Right atrium auricular region (tissue), 2 donors: ENCODE results near the gene PHF3. TPM values are rescaled to one million over a fixed set of nuclear protein-coding genes. Genes with fewer than 3 reads are reported as not detected.

Experiments
- DNase-seq: peaks from one replicate; pipeline ENCODE4 v3.0.0-alpha.2; 2019; ENCODE audit warnings: low spot score
- H3K27ac ChIP-seq, 2 donors: fragments of 200-600 bp; sonication (generic); 1 replicate in 1 of 2; 2 replicates in 1 of 2; pipeline ENCODE4 v1.5.1; 2016 to 2019
- H3K27me3 ChIP-seq, 2 donors: fragments of 200-600 bp; sonication (generic); one replicate each; pipeline versions ENCODE4 v1.5.1 to v1.6.0; 2017 to 2019
- H3K36me3 ChIP-seq: fragments of 200-600 bp; sonication (generic); one replicate; pipeline ENCODE4 v1.5.1; 2016
- H3K4me1 ChIP-seq, 2 donors: fragments of 200-600 bp; sonication (generic); one replicate each; pipeline versions ENCODE4 v1.5.1 to v1.6.0; 2017 to 2019
- H3K4me3 ChIP-seq, 2 donors: fragments of 200-600 bp; sonication (generic); 1 replicate in 1 of 2; 2 replicates in 1 of 2; pipeline ENCODE4 v1.5.1; 2017 to 2019; ENCODE audit warnings: mild to moderate bottlenecking in 1 of 2, moderate library complexity in 1 of 2
- H3K9me3 ChIP-seq, 2 donors: fragments of 200-600 bp; sonication (generic); one replicate each; pipeline ENCODE4 v1.5.1; 2019
- CTCF ChIP-seq, 2 donors: fragments of 200-600 bp; sonication (generic); IDR thresholded peaks; one replicate each; pipeline ENCODE4 v1.5.1; 2019; ENCODE audit warnings: antibody characterized with exemption in 2 of 2
- total RNA-seq, 2 donors: library from RNA; depleted of rRNA; stranded (reverse); fragments of >200 nt; gene quantifications; one replicate each; pipeline ENCODE4 v1.1.0, GENCODE V29; 2016

The PHF3 gene
- total RNA-seq, 2 donors from 2014 or later = 32.0 to 34.6 TPM

GRCh38 chr6:63649269-63649668, 13.7 kb downstream of the PHF3 start:
- H3K4me3 ChIP-seq = no peak overlapping the region
- H3K27ac ChIP-seq = no peak overlapping the region
- H3K4me1 ChIP-seq = peaks cover 0 to 40% of the 10 kb centered on the region in 2 donors

GRCh38 chr6:63649847-63650265, 14.3 kb downstream of the PHF3 start:
- no peak for DNase-seq
- no peak overlapping the region for H3K4me3 ChIP-seq
- no peaks in the 10 kb centered on the region for H3K27me3 ChIP-seq
- H3K9me3 ChIP-seq = peaks cover 0 to 6% of the 10 kb centered on the region in 2 donors
- no peaks in the 10 kb centered on the region for H3K36me3 ChIP-seq
- no peak overlapping the region for H3K27ac ChIP-seq
- peaks cover 0 to 34% of the 10 kb centered on the region in 2 donors for H3K4me1 ChIP-seq
- no peak for TF ChIP-seq CTCF (IDR thresholded peaks at IDR 0.05)

More at GRCh38 chr6:63649269-63649668, 13.7 kb downstream of the PHF3 start:
- H3K9me3 ChIP-seq = peaks cover 0 to 6% of the 10 kb centered on the region in 2 donors
- TF ChIP-seq CTCF (IDR thresholded peaks at IDR 0.05) = no peak
- H3K36me3 ChIP-seq = no peaks in the 10 kb centered on the region
- no peak for DNase-seq
- no peaks in the 10 kb centered on the region for H3K27me3 ChIP-seq

- DNase-seq = no peak
- no peak overlapping the region for H3K4me3 ChIP-seq
- no peaks in the 10 kb centered on the region for H3K27me3 ChIP-seq
- no peak overlapping the region for H3K27ac ChIP-seq
- H3K36me3 ChIP-seq = no peaks in the 10 kb centered on the region
- peaks cover 0 to 30% of the 10 kb centered on the region in 2 donors for H3K4me1 ChIP-seq
- H3K9me3 ChIP-seq = peaks cover 0 to 6% of the 10 kb centered on the region in 2 donors
- no peak for TF ChIP-seq CTCF (IDR thresholded peaks at IDR 0.05)
These were observed 17.4 kb downstream of the PHF3 start for GRCh38 chr6:63652980-63653379.

GRCh38 chr6:63660757-63661156, 25.2 kb downstream of the PHF3 start:
- no peak for TF ChIP-seq CTCF (IDR thresholded peaks at IDR 0.05)
- H3K4me1 ChIP-seq = peaks cover 0 to 21% of the 10 kb centered on the region in 2 donors
- no peak for DNase-seq
- H3K27me3 ChIP-seq = no peaks in the 10 kb centered on the region
- no peak overlapping the region for H3K4me3 ChIP-seq
- H3K27ac ChIP-seq = no peak overlapping the region
- no peaks in the 10 kb centered on the region for H3K36me3 ChIP-seq
- H3K9me3 ChIP-seq = no peaks in the 10 kb centered on the region

GRCh38 chr6:63661769-63662168, 26.2 kb downstream of the PHF3 start:
- DNase-seq = no peak
- Histone ChIP-seq H3K27ac (no peak overlapping the region), H3K9me3 (no peaks in the 10 kb centered on the region), H3K4me1 (peaks cover 0 to 21% of the 10 kb centered on the region in 2 donors), H3K27me3 (no peaks in the 10 kb centered on the region), H3K4me3 (no peak overlapping the region), H3K36me3 (no peaks in the 10 kb centered on the region)
- no peak for TF ChIP-seq CTCF (IDR thresholded peaks at IDR 0.05)
